Measurements from ENCODE around the gene TMEM191C.
"Not testable (repeated sequence)": the region's sequence is repeated elsewhere in the genome, so short reads cannot be mapped to it uniquely, and the experiment has no call there.

TMEM191C gene

DNA sequence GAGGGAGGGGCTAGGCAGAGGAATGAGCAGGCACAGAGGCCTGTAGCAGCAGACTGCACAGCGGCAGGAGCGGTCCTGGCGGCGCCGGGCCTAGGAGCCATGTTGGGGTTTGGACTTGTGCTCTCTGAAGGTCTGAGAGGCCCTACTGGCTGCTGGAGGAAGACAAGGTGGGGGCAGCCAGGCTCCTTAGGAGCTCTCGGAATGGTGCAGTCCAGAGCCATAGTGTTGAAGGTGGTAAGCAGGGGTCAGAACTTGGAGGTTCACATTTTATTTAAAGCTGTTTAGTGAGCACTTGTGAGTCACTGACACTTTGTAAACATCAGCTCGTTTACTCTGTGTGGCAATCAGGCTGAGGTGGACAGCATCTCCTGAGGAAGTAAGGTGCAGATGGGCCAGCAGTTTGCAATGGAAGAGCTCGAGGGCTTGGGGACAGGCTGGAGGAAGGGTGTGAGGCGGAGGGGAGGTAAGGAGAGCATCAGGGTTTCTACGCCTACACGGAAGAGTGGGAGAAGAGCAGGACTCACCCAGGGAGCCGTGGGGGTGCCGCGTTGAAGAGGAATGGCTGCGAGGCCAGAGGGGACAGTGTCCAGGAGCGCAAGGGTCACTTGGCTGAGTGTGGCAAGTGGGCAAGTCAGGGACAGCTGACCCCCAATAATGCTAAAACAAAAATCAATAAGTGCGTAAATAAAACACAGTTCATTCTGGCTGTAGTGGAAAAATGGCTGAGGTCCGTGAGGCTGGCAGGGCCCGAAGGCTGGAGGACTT is 10.0 kb upstream of the TMEM191C start:
- Histone ChIP-seq H3K4me1 (ENCODE audit: insufficient read depth, low read length) (peaks cover 8% of the 10 kb centered on the region; the same call in 1 of the 2 replicates), H3K36me3 (ENCODE audit: insufficient read depth, low read length) (no peaks in the 10 kb centered on the region), H3K27ac (ENCODE audit: low read depth, low read length) (no peak overlapping the region), H3K27me3 (ENCODE audit: insufficient read depth, low read length) (no peaks in the 10 kb centered on the region), H3K4me3 (ENCODE audit: low read length) (no peak overlapping the region), H3K9ac (ENCODE audit: low read depth, low read length) (no peak overlapping the region), H3K9me3 (ENCODE audit: insufficient read depth, low read depth, low read length) (no peaks in the 10 kb centered on the region)
- 92% methylated on average over 19 of the region's 19 CpGs for WGBS

- H3K4me1 ChIP-seq (ENCODE audit: insufficient read depth, low read length); H3K27ac ChIP-seq (ENCODE audit: low read depth, low read length); H3K9me3 ChIP-seq (ENCODE audit: insufficient read depth, low read depth, low read length); H3K27me3 ChIP-seq (ENCODE audit: insufficient read depth, low read length); H3K4me3 ChIP-seq (ENCODE audit: low read length); H3K36me3 ChIP-seq (ENCODE audit: insufficient read depth, low read length); H3K9ac ChIP-seq (ENCODE audit: low read depth, low read length): not testable (repeated sequence)
- WGBS: no CpG with 5 or more reads among the region's 4 CpGs
Measured at GRCh38 chr22:21462672-21463071, 4.5 kb upstream of the TMEM191C start.

GRCh38 chr22:21468194-21469096 is 1.3 kb downstream of the TMEM191C start:
- WGBS: 0% methylated on average over 9 of the region's 60 CpGs
- not testable (repeated sequence) for H3K4me1 ChIP-seq (ENCODE audit: insufficient read depth, low read length); H3K9ac ChIP-seq (ENCODE audit: low read depth, low read length); H3K36me3 ChIP-seq (ENCODE audit: insufficient read depth, low read length); H3K27me3 ChIP-seq (ENCODE audit: insufficient read depth, low read length); H3K9me3 ChIP-seq (ENCODE audit: insufficient read depth, low read depth, low read length)
- Histone ChIP-seq H3K27ac (ENCODE audit: low read depth, low read length) (peak overlapping the region; percentile 64; the same call in 1 of the 2 replicates), H3K4me3 (ENCODE audit: low read length) (peak overlapping the region; percentile 44)

DNA sequence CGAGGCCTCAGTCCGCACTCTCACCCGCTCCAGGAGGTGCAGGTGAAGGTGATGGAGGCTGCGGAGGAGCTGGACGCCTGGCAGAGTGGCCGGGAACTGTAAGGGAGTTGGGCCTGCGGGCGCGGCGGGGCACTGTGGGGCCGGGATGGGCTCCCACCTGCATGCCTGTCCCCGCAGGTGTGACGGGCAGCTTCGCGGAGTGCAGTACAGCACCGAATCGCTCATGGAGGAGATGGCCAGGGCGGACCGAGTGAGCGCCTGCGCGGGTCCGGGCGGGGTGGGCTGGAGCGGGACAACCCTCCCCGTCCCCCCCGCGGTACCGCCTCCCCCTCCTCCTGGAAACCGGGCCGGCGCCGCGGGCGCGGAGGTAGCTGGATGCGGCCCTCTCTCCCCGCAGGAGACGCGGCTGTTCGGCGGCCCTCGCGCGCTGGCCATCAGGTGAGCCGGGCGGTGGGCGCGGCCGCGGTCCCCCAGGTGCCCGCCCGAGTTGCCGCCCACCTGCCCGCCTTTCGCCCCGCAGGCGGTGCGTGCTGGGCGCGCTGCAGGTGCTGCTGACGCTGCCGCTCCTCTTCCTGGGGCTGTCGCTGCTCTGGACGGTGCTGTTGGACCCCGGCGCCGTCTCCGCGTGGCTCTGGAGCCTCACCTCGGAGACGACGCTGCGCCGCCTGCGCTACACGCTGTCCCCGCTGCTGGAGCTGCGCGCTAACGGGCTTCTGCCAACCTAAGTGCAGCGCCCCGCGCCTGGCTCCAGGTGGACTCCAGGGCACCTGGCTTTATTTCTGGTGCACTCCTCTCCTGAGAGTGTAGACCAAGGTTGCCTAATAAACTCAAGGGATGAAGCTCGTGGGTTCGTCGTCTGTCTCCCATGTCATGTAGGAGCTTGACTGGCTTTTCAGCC is 2.2 kb downstream of the TMEM191C start:
- not testable (repeated sequence) for H3K36me3 ChIP-seq (ENCODE audit: insufficient read depth, low read length); H3K9me3 ChIP-seq (ENCODE audit: insufficient read depth, low read depth, low read length); H3K4me1 ChIP-seq (ENCODE audit: insufficient read depth, low read length); H3K9ac ChIP-seq (ENCODE audit: low read depth, low read length); H3K4me3 ChIP-seq (ENCODE audit: low read length); H3K27ac ChIP-seq (ENCODE audit: low read depth, low read length); H3K27me3 ChIP-seq (ENCODE audit: insufficient read depth, low read length)
- WGBS: 2% methylated on average over 42 of the region's 87 CpGs

DNA sequence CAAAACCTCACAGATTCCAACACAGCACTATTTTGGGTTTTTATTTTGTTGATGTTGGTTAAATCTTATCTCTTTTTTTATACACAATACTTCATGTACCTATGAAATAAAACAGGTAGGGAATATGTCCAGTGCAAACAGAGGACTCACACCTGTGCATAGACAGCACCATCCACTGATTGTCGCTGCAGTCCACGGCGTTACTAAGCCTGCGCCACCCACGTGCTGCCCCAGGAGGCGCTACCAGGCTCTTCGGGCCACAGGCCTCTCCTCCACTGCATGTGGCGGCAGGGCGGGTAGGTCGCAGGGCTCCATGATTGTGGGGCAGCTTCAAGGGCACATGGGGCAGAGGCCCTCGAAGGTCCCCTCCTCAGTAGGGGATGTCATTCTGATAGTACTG is 5.8 kb downstream of the TMEM191C start:
- not testable (repeated sequence) for H3K36me3 ChIP-seq (ENCODE audit: insufficient read depth, low read length); H3K27me3 ChIP-seq (ENCODE audit: insufficient read depth, low read length); H3K9me3 ChIP-seq (ENCODE audit: insufficient read depth, low read depth, low read length); H3K4me1 ChIP-seq (ENCODE audit: insufficient read depth, low read length); H3K4me3 ChIP-seq (ENCODE audit: low read length); H3K9ac ChIP-seq (ENCODE audit: low read depth, low read length); H3K27ac ChIP-seq (ENCODE audit: low read depth, low read length)
- no CpG with 5 or more reads among the region's 11 CpGs for WGBS

- H3K27me3 ChIP-seq (ENCODE audit: insufficient read depth, low read length); H3K36me3 ChIP-seq (ENCODE audit: insufficient read depth, low read length); H3K4me3 ChIP-seq (ENCODE audit: low read length); H3K9me3 ChIP-seq (ENCODE audit: insufficient read depth, low read depth, low read length); H3K4me1 ChIP-seq (ENCODE audit: insufficient read depth, low read length); H3K27ac ChIP-seq (ENCODE audit: low read depth, low read length); H3K9ac ChIP-seq (ENCODE audit: low read depth, low read length): not testable (repeated sequence)
- no CpG with 5 or more reads among the region's 13 CpGs for WGBS
Measured at GRCh38 chr22:21473664-21474063, 6.5 kb downstream of the TMEM191C start.

- H3K27me3 ChIP-seq (ENCODE audit: insufficient read depth, low read length); H3K9me3 ChIP-seq (ENCODE audit: insufficient read depth, low read depth, low read length); H3K9ac ChIP-seq (ENCODE audit: low read depth, low read length); H3K27ac ChIP-seq (ENCODE audit: low read depth, low read length); H3K4me3 ChIP-seq (ENCODE audit: low read length); H3K4me1 ChIP-seq (ENCODE audit: insufficient read depth, low read length); H3K36me3 ChIP-seq (ENCODE audit: insufficient read depth, low read length): not testable (repeated sequence)
- WGBS: 89% methylated on average over 7 of the region's 14 CpGs
Measured at GRCh38 chr22:21484039-21484438, 16.9 kb downstream of the TMEM191C start.

- H3K27me3 ChIP-seq (ENCODE audit: insufficient read depth, low read length); H3K9me3 ChIP-seq (ENCODE audit: insufficient read depth, low read depth, low read length); H3K36me3 ChIP-seq (ENCODE audit: insufficient read depth, low read length); H3K4me3 ChIP-seq (ENCODE audit: low read length); H3K27ac ChIP-seq (ENCODE audit: low read depth, low read length); H3K9ac ChIP-seq (ENCODE audit: low read depth, low read length); H3K4me1 ChIP-seq (ENCODE audit: insufficient read depth, low read length): not testable (repeated sequence)
- WGBS: 98% methylated on average over 6 of the region's 17 CpGs
Measured at GRCh38 chr22:21487723-21488122, 20.5 kb downstream of the TMEM191C start.

- H3K36me3 ChIP-seq (ENCODE audit: insufficient read depth, low read length); H3K4me3 ChIP-seq (ENCODE audit: low read length); H3K27ac ChIP-seq (ENCODE audit: low read depth, low read length); H3K9ac ChIP-seq (ENCODE audit: low read depth, low read length); H3K4me1 ChIP-seq (ENCODE audit: insufficient read depth, low read length); H3K27me3 ChIP-seq (ENCODE audit: insufficient read depth, low read length); H3K9me3 ChIP-seq (ENCODE audit: insufficient read depth, low read depth, low read length): not testable (repeated sequence)
- 70% methylated on average over 7 of the region's 11 CpGs for WGBS
Measured at GRCh38 chr22:21489149-21489680, 22.0 kb downstream of the TMEM191C start.

DNA sequence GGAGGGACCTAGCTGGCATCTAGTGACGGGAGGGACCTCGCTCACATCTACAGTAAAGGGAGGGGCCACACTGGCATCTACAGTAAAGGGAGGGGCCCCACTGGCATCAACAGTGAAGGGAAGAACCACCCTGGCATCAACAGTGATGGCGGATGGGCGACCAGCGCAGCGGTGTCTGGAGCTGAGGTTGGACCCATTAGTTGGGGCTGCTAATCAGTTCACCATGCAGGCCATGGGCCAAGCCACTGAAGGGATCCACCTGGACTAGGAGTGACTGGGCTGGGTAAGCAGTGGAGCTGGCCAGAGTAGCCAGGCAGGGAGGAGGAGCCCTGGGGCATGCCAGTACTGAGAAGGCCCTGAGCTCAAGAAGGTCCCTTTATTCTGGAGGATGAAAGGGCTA is 23.4 kb downstream of the TMEM191C start:
- 93% methylated on average over 4 of the region's 6 CpGs for WGBS
- H3K9me3 ChIP-seq (ENCODE audit: insufficient read depth, low read depth, low read length); H3K27me3 ChIP-seq (ENCODE audit: insufficient read depth, low read length); H3K4me3 ChIP-seq (ENCODE audit: low read length); H3K4me1 ChIP-seq (ENCODE audit: insufficient read depth, low read length); H3K27ac ChIP-seq (ENCODE audit: low read depth, low read length); H3K36me3 ChIP-seq (ENCODE audit: insufficient read depth, low read length); H3K9ac ChIP-seq (ENCODE audit: low read depth, low read length): not testable (repeated sequence)

DNA sequence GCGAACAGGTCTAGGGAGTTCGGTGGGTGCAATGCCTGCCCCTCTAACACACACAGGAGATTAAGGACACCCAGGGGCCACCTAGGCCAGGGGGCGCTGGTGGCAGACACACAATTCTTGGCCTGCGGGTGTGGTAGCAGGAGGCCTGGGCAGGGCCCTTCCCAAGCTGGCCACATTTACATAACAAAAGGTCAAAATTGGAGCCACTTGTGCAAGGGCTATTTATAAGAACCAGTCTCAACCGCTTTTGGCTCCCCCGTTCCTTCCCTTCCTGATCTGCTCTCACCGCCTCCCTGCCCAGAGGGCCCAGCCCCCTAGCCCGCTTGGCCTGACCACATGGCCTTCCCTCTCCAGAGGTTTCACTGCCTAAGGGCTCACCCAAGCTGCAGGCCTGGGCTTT is 25.1 kb downstream of the TMEM191C start:
- not testable (repeated sequence) for H3K4me3 ChIP-seq (ENCODE audit: low read length); H3K9ac ChIP-seq (ENCODE audit: low read depth, low read length); H3K9me3 ChIP-seq (ENCODE audit: insufficient read depth, low read depth, low read length); H3K27me3 ChIP-seq (ENCODE audit: insufficient read depth, low read length); H3K27ac ChIP-seq (ENCODE audit: low read depth, low read length); H3K36me3 ChIP-seq (ENCODE audit: insufficient read depth, low read length); H3K4me1 ChIP-seq (ENCODE audit: insufficient read depth, low read length)
- WGBS: no CpG with 5 or more reads among the region's 8 CpGs

Data from HUES64 (cell line).